ENCODE measurements around the gene RLIM.

The RLIM gene

DNA sequence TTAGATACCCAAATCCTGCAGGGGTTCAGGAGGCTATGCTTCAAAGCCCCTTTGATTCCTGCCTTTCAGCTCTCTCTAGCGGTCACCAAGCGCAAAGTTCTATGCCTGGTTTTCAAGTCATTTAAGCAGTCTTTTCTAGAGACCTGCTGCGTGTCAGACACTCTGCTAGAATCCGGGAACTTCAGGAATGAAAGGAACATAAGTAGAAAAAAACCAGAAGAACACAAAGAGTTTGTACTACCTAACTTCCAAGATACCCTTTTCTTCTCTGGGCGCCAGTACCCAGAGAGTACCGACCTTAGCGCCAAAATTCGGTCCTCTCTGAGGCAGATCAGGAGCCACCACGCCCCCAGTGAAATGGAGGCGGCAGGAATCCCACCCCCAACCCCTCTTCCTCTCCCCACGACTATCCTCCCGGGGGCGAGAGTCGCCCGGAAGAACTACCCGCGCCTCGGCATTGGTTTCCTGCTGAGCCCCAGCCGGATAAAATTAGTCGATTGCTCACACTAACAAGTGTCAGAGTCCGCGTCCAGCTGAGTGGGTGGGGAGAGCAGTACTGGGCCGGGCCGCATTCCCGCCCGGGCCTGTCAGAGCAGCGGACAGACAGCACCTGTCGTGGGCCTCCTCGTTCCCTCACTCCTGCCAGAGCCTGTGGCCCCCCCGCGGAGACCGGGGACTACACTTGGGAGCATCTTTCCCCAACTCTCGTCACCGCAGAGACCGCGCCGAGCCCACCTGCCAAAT, 78.8 kb downstream of the RLIM start:
- peak; percentile 79 for DNase-seq
